Measurements from ENCODE around the gene GAS7. TPM values are rescaled to one million over a fixed set of nuclear protein-coding genes. Genes with fewer than 3 reads are reported as not detected.

Gene GAS7
- total and polyA plus RNA-seq, 9 of the 15 experiments (the other 6 are each of a cell fraction or from before 2014, with no cell fraction given): 0.11 to 0.33 TPM; not detected in 7

GRCh38 chr17:10089196-10089804, 109.1 kb downstream of the GAS7 start:
- no peak for TF ChIP-seq MXI1 (IDR thresholded peaks at IDR 0.05; ENCODE audit: low read depth, low read length)
- no peak for ATAC-seq
- Histone ChIP-seq H3K9me3 (replicated peaks; ENCODE audit: control insufficient read depth, insufficient read depth, low read depth, low read length) (no peaks in the 10 kb centered on the region), H3K27me3 (ENCODE audit: control insufficient read depth in 2 of 2, insufficient read depth in 2 of 2, low read length in 2 of 2) (peaks cover 0 to 5% of the 10 kb centered on the region in 2 experiments; a peak in 1 of 5 replicates), H3K36me3 (ENCODE audit: control insufficient read depth, insufficient read depth, low read length) (no peaks in the 10 kb centered on the region), H3K27ac (ENCODE audit: extremely low read depth, low read depth, low read length) (no peak overlapping the region), H4K20me1 (replicated peaks; ENCODE audit: control insufficient read depth, insufficient read depth, low read length) (no peaks in the 10 kb centered on the region), H3K4me2 (ENCODE audit: insufficient read depth, low read length) (no peak overlapping the region), H3K9ac (ENCODE audit: insufficient read depth in 1 of 2, low read depth in 2 of 2, low read length in 2 of 2) (no peak overlapping the region), H3K79me2 (ENCODE audit: control insufficient read depth, insufficient read depth, low read length) (no peaks in the 10 kb centered on the region), H2AFZ (ENCODE audit: low read depth, low read length) (no peak overlapping the region), H3K4me3 (no peak overlapping the region), H3K4me1 (replicated peaks in 1 of 2; ENCODE audit: control insufficient read depth in 2 of 2, insufficient read depth in 2 of 2, low read length in 2 of 2) (no peaks in the 10 kb centered on the region), H3K9me1 (ENCODE audit: control insufficient read depth, insufficient read depth, low read length) (no peaks in the 10 kb centered on the region)
- WGBS (ENCODE audit: insufficient coverage, low coverage, missing lambda C conversion rate): 5% methylated on average over 4 of the region's 4 CpGs
- no peak for FAIRE-seq
- CTCF ChIA-PET (ENCODE audit: low intra/inter-chr PET ratio): no interaction called here
- no peak for DNase-seq (ENCODE audit: extremely low read depth in 1 of 4, low spot score in 3 of 4)
- no TSS peak for BruUV-seq (replicated peaks)
- POLR2A ChIA-PET: no interaction called here
- in situ Hi-C loops (cut with MboI) (no loop called here), intact Hi-C loops (cut with micrococcal nuclease) (no loop called here)

DNA sequence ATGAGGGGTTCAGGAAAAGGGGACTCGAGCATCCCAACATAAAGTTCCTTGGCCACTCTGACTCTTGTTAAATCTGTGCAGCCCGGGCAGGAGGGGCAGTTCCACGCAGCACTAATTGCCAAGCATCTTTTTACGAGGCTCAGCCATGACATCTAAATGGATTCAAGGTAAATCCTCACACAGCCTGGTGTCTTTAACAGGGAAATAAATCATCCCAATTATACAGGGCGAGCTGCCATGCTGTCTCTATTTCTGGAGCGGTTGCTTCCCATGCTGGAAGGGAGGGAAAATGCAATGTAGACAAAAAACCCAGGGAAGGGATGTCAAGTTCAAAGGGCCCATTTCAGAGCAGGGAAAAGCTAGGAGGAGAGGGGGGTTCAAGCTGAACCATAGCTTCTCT, 110.0 kb downstream of the GAS7 start:
- TF ChIP-seq ZNF785 (CRISPR knock-in tag; IDR thresholded peaks at IDR 0.05): no peak
- Histone ChIP-seq H3K9ac (ENCODE audit: insufficient read depth in 1 of 2, low read depth in 2 of 2, low read length in 2 of 2) (no peak overlapping the region), H3K4me3 (no peak overlapping the region), H3K36me3 (ENCODE audit: control insufficient read depth, insufficient read depth, low read length) (no peaks in the 10 kb centered on the region), H3K79me2 (ENCODE audit: control insufficient read depth, insufficient read depth, low read length) (no peaks in the 10 kb centered on the region), H3K9me1 (ENCODE audit: control insufficient read depth, insufficient read depth, low read length) (no peaks in the 10 kb centered on the region), H2AFZ (ENCODE audit: low read depth, low read length) (no peak overlapping the region), H3K4me2 (ENCODE audit: insufficient read depth, low read length) (no peak overlapping the region), H3K27me3 (ENCODE audit: control insufficient read depth in 2 of 2, insufficient read depth in 2 of 2, low read length in 2 of 2) (peaks cover 0 to 5% of the 10 kb centered on the region in 2 experiments; a peak in 1 of 5 replicates), H3K27ac (ENCODE audit: extremely low read depth, low read depth, low read length) (no peak overlapping the region), H3K4me1 (replicated peaks in 1 of 2; ENCODE audit: control insufficient read depth in 2 of 2, insufficient read depth in 2 of 2, low read length in 2 of 2) (no peaks in the 10 kb centered on the region), H3K9me3 (replicated peaks; ENCODE audit: control insufficient read depth, insufficient read depth, low read depth, low read length) (no peaks in the 10 kb centered on the region), H4K20me1 (replicated peaks; ENCODE audit: control insufficient read depth, insufficient read depth, low read length) (no peaks in the 10 kb centered on the region)
- no peak for DNase-seq (ENCODE audit: extremely low read depth in 1 of 4, low spot score in 3 of 4)
- in situ Hi-C loops (cut with MboI): no loop called here
- ChIA-PET CTCF (ENCODE audit: low intra/inter-chr PET ratio) (no interaction called here), POLR2A (no interaction called here)
- intact Hi-C loops (cut with micrococcal nuclease): no loop called here
- ATAC-seq: no peak
- no TSS peak for BruUV-seq (replicated peaks)
- FAIRE-seq: no peak
- WGBS (ENCODE audit: insufficient coverage, low coverage, missing lambda C conversion rate): 0% methylated on average over 6 of the region's 6 CpGs
